ENCODE data around the gene GPC4.

Gene GPC4

DNA sequence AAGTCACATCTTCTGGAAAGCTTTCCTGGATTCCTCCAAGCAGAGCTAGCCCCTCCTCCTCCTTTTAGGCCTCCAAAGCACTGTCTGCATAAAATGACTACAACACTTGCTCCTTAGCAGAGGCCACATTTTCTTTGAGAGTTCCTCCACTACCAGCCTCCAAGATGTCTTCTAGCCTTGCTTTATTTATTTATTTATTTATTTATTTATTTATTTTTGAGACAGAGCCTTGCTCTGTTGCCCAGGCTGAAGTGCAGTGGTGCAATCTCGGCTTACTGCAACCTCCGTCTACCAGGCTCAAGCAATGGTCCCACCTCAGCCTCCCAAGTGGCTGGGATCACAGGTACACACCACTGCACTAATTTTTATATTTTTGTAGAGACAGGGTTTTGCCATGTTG is 4.6 kb upstream of the GPC4 start:
- Mint-ChIP-seq H3K4me1 (peaks cover under 1% of the 10 kb centered on the region in 2 donors), H3K9me3 (no peaks in the 10 kb centered on the region), H3K27me3 (peaks cover 28 to 49% of the 10 kb centered on the region in 2 donors), H3K36me3 (no peaks in the 10 kb centered on the region), H3K27ac (no peak overlapping the region), H3K4me3 (no peak overlapping the region)
- ATAC-seq (replicated peaks), result no peak
- no peak for DNase-seq

DNA sequence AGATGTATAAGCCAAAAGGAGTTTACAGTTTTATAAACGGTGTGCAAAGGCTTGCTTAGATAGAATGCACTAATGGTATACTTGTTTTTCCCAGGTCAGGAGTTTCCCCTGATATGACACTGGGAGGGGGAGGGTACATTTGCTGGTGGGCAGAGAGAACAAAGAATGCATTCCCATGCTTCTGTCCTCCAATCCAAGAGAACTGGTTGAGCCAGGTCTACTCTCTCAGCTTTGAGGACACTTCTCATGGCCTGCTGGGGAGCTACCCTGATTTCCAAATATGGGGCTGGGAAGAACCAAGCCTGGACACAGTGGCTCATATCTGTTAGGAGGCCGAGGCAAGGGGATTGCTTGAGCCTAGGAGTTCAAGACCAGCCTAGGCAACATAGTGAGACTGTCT is 3.3 kb upstream of the GPC4 start:
- ATAC-seq (replicated peaks) (no peak), DNase-seq (no peak)
- peaks cover 5% of the 10 kb centered on the region in 2 donors for H3K4me1 Mint-ChIP-seq
- no peak overlapping the region for H3K27ac Mint-ChIP-seq
- H3K27me3 Mint-ChIP-seq, result peaks cover 33 to 50% of the 10 kb centered on the region in 2 donors
- no peaks in the 10 kb centered on the region for H3K9me3 Mint-ChIP-seq
- H3K4me3 Mint-ChIP-seq, result no peak overlapping the region
- H3K36me3 Mint-ChIP-seq, result peaks cover 0 to 3% of the 10 kb centered on the region in 2 donors

DNA sequence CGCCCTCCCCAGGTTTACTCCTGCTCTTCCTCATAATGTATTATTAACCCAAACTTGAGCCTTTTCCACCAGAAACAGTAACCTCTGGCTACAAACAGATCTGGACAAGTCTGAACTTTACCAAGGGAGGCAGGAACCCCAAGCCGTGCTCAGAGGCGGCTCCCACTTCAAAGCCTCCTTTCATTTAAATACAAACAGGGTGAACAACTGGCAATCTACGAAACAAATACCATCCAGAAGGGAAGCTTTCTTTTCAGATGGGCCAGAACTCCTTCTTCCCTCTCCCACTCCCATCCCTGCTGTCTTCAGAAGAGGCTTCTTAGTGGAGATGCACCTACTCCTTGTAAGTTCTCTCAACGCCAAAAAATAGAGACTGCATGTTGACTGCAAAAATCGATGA is 2.1 kb upstream of the GPC4 start:
- H3K4me1 Mint-ChIP-seq, result peaks cover 5% of the 10 kb centered on the region in 2 donors
- DNase-seq, result no peak
- peaks cover 0 to 3% of the 10 kb centered on the region in 2 donors for H3K36me3 Mint-ChIP-seq
- no peak for ATAC-seq (replicated peaks)
- H3K27ac Mint-ChIP-seq, result no peak overlapping the region
- no peak overlapping the region for H3K4me3 Mint-ChIP-seq
- H3K9me3 Mint-ChIP-seq, result no peaks in the 10 kb centered on the region
- H3K27me3 Mint-ChIP-seq, result peaks cover 33 to 48% of the 10 kb centered on the region in 2 donors

DNA sequence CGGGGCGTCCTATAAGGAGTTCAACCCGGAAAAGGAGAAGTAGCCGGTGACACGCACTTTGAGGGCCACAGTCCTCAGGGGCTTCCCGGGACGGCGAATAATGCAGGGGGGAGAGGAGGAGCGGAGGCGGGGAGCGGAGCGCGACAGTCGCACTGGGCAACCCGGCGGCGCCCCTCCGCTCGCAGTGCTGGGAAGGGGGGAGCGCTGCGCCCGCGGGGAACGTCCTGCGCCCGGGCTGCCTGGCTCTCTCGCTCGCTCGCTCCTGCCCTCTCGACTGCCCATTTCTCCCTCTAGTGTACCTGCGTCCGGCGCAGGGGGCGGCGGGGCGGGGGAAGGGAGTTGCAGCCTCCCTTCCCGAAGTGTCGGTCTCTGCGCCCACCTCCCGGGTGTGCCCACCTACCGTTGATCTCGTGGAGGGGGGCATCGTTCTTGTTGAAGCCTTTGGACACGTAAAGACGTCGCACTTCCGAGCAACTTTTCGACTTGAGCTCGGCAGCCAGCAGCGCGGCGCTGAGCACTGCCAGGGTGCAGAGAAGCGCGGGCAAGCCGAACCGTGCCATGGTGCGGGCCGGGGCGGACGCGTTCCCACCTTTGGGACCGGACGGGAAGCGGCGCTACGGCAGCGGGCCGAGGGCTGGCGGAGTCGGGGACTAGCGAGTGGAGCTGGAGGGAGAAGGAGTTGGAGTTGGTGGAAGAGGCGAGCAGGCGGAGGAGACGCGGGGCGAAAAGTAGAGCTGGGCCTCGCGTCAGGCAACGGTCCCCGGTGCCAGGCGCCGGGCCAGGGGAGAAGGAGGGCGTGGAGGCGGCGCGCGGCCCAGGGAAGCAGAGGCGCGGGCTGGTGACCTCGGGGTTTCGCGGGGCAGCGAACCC is 648 bp downstream of the GPC4 start:
- H3K27ac Mint-ChIP-seq, result peak overlapping the region; percentile 88
- ATAC-seq (replicated peaks) (peak; percentile 63 to 68), DNase-seq (peak; percentile 1)
- H3K4me3 Mint-ChIP-seq, result peak overlapping the region; percentile 83 to 85
- peaks cover 5% of the 10 kb centered on the region in 2 donors for H3K4me1 Mint-ChIP-seq
- H3K27me3 Mint-ChIP-seq, result peaks cover 30 to 35% of the 10 kb centered on the region in 2 donors
- H3K36me3 Mint-ChIP-seq, result peaks cover 0 to 3% of the 10 kb centered on the region in 2 donors
- no peaks in the 10 kb centered on the region for H3K9me3 Mint-ChIP-seq

DNA sequence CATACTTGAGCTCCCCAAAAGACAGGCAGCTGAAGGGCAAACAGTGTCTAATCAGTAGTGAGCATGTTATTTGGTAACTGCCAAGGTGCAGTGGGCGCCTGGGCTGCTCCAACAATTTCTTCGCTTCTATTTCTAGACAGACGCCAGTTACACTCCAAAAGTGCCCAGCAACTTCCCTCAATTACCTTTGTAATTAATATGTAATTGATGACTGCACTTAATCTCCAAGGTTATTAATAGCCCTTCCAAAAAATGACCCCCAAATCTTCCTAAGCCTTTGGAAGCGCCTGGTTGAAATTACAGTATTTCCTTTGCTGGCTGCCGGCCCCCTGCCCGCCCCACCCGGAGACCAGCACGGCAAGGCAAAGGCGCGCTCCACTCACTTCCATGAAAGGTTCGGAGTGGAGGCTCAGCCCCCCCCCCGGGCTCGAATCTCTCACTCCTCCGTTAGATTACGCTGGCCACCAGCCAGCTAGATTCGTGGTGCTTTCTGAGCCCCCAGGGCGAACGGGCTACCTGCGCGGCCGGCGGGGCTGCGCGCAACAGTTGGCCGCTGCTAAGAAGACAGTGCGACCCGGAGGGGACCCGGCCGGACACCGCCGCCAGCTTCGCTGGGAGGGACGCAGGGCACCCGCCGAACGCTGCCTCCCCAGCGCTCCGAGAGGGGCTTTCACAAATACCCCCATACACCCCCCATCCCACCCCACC is 1.9 kb downstream of the GPC4 start:
- Mint-ChIP-seq H3K4me1 (peaks cover 5% of the 10 kb centered on the region in 2 donors), H3K27ac (no peak overlapping the region), H3K27me3 (peaks cover 21 to 25% of the 10 kb centered on the region in 2 donors), H3K4me3 (peak overlapping the region in 1 of 2 donors; percentile 85), H3K36me3 (peaks cover 0 to 3% of the 10 kb centered on the region in 2 donors), H3K9me3 (no peaks in the 10 kb centered on the region)
- ATAC-seq (replicated peaks), result no peak
- DNase-seq, result no peak

DNA sequence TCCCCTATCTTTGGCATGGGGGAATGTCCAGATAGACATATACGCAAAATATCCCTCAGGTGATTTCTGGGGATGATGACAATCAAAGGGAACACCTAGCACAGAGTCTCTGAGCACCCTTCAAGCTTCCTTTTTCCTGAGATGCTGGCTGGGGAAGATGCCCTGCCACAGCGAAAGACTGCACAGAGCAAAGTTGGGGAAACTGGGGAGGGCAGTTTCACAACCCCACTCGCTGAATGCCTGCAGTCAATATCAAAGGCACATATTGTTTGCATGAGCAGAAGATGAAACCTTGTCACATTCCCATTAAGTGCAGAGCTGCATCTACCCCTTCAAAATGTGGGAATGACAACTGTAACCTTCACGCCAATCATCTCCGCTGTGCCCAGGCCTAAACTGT is 2.6 kb downstream of the GPC4 start:
- Mint-ChIP-seq H3K4me1 (peaks cover 5% of the 10 kb centered on the region in 2 donors), H3K36me3 (peaks cover 0 to 3% of the 10 kb centered on the region in 2 donors), H3K27me3 (peaks cover 16 to 18% of the 10 kb centered on the region in 2 donors), H3K4me3 (no peak overlapping the region), H3K9me3 (no peaks in the 10 kb centered on the region), H3K27ac (no peak overlapping the region)
- ATAC-seq (replicated peaks) (no peak), DNase-seq (no peak)

DNA sequence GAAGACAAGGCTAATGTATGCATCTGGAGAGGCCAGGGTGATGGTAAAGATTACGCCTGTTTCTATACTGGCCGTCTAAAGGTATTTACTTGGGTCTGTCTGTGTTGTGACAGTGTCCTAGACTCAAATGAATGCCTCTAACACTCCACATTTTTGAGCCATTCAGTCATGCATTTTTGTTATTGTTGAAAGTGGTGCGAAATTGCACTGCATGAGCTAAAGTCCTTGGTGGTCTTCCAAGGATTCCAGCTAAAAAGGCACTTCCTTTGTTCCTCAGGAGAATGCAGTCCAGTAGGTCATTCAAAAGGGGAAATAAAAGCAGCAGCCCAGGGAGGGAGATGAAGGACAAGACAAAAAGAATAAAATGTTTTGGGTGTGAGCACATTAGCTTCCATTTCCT is 3.0 kb downstream of the GPC4 start:
- ATAC-seq (replicated peaks) (no peak), DNase-seq (no peak)
- Mint-ChIP-seq H3K4me1 (peaks cover 5% of the 10 kb centered on the region in 2 donors), H3K9me3 (no peaks in the 10 kb centered on the region), H3K4me3 (no peak overlapping the region), H3K36me3 (peaks cover 0 to 3% of the 10 kb centered on the region in 2 donors), H3K27me3 (peaks cover 13 to 14% of the 10 kb centered on the region in 2 donors), H3K27ac (no peak overlapping the region)

DNA sequence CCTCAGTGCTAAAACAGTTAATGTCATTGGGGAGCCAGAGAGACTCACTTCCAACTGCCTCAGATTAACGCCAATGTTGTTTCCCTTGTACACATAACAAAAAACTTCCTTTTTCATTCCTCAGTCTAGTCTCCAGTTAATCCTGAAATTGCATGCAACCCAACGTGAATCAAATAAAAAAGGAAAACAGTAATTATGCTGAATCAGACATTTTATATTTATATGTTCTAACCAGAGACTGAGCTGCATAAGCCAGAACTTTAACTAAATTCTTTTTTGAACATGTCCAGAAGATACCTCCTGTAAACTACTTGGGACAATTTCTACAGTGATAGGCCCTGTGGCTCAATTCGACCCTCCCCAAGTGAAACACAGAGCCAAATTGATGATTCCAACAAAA is 4.7 kb downstream of the GPC4 start:
- peaks cover 0 to 3% of the 10 kb centered on the region in 2 donors for H3K36me3 Mint-ChIP-seq
- no peak for ATAC-seq (replicated peaks)
- H3K9me3 Mint-ChIP-seq, result peaks cover 0 to 1% of the 10 kb centered on the region in 2 donors
- H3K27me3 Mint-ChIP-seq, result peaks cover 9 to 13% of the 10 kb centered on the region in 2 donors
- H3K4me1 Mint-ChIP-seq, result peaks cover 5% of the 10 kb centered on the region in 2 donors
- no peak overlapping the region for H3K27ac Mint-ChIP-seq
- no peak overlapping the region for H3K4me3 Mint-ChIP-seq
- DNase-seq, result no peak

DNA sequence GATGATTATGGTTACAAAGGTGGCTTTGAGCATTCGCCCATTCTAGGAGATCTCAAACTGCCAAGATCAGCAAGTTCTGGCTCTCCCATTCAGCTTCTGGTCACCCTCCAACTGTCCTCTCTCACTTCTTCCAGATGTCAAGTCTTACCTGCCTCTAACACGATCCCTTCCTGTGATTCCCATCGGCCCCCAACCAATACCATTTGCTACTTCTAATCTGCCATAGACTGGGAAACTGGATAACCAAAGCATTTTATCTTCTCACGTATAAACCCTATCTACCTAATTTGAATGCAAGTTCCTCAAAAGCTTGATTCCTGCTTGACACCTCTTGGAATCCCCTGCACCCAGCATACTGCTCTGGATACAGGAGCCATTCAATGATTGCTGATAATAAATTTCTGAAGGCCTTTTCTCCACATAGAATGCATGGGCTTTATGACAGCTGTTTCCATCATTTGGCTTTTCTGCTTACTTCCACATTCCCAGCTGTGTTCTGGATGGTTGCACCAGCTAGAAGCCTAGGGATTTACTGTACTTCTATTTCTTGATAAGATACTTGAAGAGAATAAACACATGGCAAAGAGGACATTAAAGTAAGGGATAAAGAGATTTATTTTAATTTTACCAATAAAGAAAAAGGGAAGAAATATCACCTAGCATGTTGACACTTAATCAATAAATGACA is 9.6 kb downstream of the GPC4 start:
- DNase-seq (no peak), ATAC-seq (replicated peaks) (no peak)
- H3K27ac Mint-ChIP-seq, result no peak overlapping the region
- H3K36me3 Mint-ChIP-seq, result no peaks in the 10 kb centered on the region
- H3K4me3 Mint-ChIP-seq, result no peak overlapping the region
- H3K4me1 Mint-ChIP-seq, result no peaks in the 10 kb centered on the region
- peaks cover 0 to 4% of the 10 kb centered on the region in 2 donors for H3K9me3 Mint-ChIP-seq
- peaks cover under 1 to 1% of the 10 kb centered on the region in 2 donors for H3K27me3 Mint-ChIP-seq

DNA sequence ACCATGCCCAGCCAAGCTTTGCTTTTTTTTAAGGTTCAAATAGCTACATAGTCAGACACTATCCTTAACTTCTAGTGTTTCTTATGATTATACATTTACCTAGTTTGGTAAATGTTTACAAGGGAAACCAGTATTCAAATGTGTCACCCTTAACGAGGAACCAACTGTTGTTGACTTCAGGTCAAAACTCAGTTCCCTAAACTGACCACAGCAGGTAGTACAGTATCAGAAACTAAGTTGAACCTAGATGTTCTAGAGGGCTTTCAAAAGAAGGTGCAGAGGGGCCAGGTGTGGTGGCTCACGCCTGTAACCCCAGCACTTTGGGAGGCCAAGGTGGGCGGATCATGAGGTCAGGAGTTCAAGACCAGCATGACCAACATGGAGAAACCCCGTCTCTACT is 11.3 kb downstream of the GPC4 start:
- H3K27ac Mint-ChIP-seq, result no peak overlapping the region
- H3K36me3 Mint-ChIP-seq, result no peaks in the 10 kb centered on the region
- H3K4me1 Mint-ChIP-seq, result no peaks in the 10 kb centered on the region
- H3K4me3 Mint-ChIP-seq, result no peak overlapping the region
- no peak for DNase-seq
- peak; percentile 54 to 62 for ATAC-seq (replicated peaks)
- no peaks in the 10 kb centered on the region for H3K27me3 Mint-ChIP-seq
- H3K9me3 Mint-ChIP-seq, result peaks cover 0 to 4% of the 10 kb centered on the region in 2 donors

DNA sequence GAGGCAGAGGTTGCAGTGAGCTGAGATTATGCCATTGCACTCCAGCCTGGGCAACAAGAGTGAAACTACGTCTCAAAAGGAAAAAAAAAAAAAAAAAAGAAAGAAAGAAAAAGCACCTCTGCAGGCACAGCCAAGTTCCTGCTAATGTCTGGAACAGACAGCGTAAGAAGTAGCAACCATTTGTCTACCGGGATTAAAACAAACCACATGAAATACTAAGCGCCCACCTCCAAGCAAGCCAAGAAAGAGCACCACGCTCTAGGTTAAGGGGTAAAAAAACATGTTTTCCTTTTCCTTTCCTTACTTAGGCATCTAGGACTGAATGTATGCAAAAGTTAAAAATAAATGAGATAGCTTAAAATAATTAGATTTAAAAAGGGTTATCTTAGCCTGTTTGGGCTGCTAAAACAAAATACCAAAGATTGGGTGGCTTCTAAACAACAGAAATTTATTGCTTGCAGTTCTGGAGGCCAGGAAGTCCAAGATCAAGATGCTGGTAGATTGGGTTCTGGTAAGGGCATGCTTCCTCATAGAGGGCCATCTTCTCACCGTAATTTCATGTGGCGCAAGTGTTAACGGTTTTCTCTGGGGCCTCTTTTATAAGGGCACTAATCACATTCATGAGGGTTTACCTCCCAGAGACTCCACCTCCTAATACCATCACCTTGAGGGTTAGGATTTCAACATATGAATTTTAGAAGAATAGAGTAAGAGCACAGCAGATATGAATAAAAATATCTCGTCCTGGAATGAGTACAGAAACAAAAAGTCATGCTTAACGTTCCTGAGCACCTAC is 12.3 kb downstream of the GPC4 start:
- peaks cover 0 to 4% of the 10 kb centered on the region in 2 donors for H3K9me3 Mint-ChIP-seq
- H3K27ac Mint-ChIP-seq, result no peak overlapping the region
- ATAC-seq (replicated peaks), result no peak
- H3K4me1 Mint-ChIP-seq, result no peaks in the 10 kb centered on the region
- H3K27me3 Mint-ChIP-seq, result no peaks in the 10 kb centered on the region
- H3K36me3 Mint-ChIP-seq, result no peaks in the 10 kb centered on the region
- no peak overlapping the region for H3K4me3 Mint-ChIP-seq
- DNase-seq, result no peak

DNA sequence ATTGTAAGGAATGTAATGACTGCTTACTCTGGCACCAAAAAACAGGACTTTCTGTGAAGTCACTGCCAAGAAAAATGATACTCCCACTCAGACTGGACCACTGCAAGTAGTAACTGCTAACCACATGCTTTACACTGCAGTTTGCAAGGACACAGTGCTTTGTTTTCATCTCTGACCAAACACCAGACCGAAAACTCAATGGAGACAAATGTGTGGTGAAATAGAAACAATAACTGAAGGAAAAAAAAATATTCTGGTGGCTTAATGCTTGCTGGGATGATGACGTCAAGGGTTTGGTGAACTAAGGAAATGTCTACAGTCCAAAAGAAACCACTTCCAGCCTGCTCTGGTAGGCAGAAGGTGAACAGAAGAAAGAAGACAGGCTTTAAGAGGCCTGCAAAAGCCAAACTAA is 13.2 kb downstream of the GPC4 start:
- Mint-ChIP-seq H3K36me3 (no peaks in the 10 kb centered on the region), H3K4me1 (no peaks in the 10 kb centered on the region), H3K4me3 (no peak overlapping the region), H3K9me3 (peaks cover 0 to 4% of the 10 kb centered on the region in 2 donors), H3K27ac (no peak overlapping the region), H3K27me3 (no peaks in the 10 kb centered on the region)
- no peak for ATAC-seq (replicated peaks)
- DNase-seq, result no peak

DNA sequence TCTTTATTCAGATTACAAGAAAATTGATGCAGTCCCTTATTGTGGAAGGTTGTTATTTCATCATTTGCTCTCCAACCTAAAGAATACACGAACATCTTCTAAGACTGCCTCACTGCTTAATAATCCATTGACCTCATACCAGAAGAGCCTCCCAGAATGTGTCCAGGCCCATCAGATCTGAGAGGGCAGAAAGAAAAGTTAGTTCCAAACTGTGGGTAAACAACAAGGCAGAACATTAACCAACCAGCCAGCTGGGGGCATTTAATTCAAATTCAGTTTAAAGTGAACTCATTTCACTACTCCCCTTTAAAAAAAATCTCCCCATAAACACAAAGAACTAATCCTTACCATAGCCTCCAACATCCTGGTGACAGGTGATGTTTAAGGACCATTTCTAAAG is 13.8 kb downstream of the GPC4 start:
- Mint-ChIP-seq H3K27me3 (no peaks in the 10 kb centered on the region), H3K4me1 (no peaks in the 10 kb centered on the region), H3K9me3 (peaks cover 0 to 4% of the 10 kb centered on the region in 2 donors), H3K36me3 (no peaks in the 10 kb centered on the region), H3K4me3 (no peak overlapping the region), H3K27ac (no peak overlapping the region)
- DNase-seq (no peak), ATAC-seq (replicated peaks) (no peak)

DNA sequence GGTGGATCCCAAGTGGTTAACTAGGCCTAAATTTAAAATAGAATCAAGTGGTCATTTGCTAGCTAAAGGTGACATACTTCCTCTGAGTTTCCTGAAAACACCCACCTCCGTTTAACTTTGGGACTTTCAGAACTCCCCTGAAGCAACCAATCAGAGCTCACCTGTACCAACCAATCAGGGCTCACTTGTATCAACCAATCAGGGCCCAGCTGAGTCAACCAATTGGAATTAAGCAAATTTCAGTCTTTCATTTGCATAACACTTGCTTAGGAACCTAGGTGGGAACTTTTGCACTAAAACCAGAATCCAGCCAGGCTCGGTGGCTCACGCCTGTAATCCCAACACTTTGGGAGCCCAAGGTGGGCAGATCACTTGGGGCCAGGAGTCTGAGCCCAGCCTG is 15.9 kb downstream of the GPC4 start:
- Mint-ChIP-seq H3K36me3 (no peaks in the 10 kb centered on the region), H3K4me1 (no peaks in the 10 kb centered on the region), H3K27ac (no peak overlapping the region), H3K4me3 (no peak overlapping the region), H3K9me3 (no peaks in the 10 kb centered on the region), H3K27me3 (no peaks in the 10 kb centered on the region)
- DNase-seq (no peak), ATAC-seq (replicated peaks) (no peak)
